ENCODE measurements around the gene ZNF507. TPM values are rescaled to one million over a fixed set of nuclear protein-coding genes. Genes with fewer than 3 reads are reported as not detected.

Gene ZNF507
- total and polyA plus RNA-seq, 2 of the 8 experiments (the other 6 are each of a cell fraction or from before 2014, with no cell fraction given) = 8.6 to 28.8 TPM

DNA sequence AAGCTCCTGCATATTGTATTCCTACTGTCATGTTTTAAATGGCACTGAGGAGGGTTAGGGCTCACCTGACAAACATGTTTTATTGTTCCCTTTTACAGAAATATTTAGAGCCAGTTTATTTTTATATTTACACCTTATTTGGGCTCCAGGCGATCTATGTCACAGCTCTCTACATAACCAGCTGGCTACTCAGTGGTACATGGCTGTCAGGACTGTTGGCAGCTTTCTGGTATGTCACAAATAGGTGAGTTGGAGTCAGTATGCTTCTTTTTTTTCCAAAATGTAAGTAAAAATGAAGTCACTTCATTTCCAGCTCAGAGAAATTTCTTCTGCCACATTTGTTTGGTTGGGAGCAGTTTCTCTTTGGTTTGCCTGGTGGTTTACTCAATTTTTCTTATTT is 91.7 kb downstream of the ZNF507 start:
- Histone ChIP-seq H4K20me1 (replicated peaks in 1 of 2; ENCODE audit: control insufficient read depth in 1 of 2, insufficient read depth in 2 of 2, low read length in 2 of 2) (peaks cover 3 to 4% of the 10 kb centered on the region in 2 experiments), H2AK5ac (ENCODE audit: low read depth, low read length) (no peak overlapping the region), H2BK5ac (ENCODE audit: low read depth, low read length) (no peak overlapping the region), H4K5ac (ENCODE audit: insufficient read length, low read depth, low read length) (no peak overlapping the region), H3K9ac (replicated peaks in 1 of 4; ENCODE audit: extremely low read depth in 1 of 4, low read depth in 3 of 4, low read length in 3 of 4) (no peak overlapping the region), H2BK12ac (ENCODE audit: low read depth, low read length) (no peak overlapping the region), H3K79me1 (ENCODE audit: low read depth, low read length) (no peaks in the 10 kb centered on the region; the same call in 1 of the 2 replicates), H2BK15ac (ENCODE audit: low read length) (no peak overlapping the region), H3K79me2 (ENCODE audit: control insufficient read depth in 1 of 2, insufficient read depth in 2 of 2, low read length in 2 of 2) (0 out of 4 replicates have a peak, but pooled peaks cover 0 to 2% of the 10 kb centered on the region in 2 experiments), H4K91ac (replicated peaks; ENCODE audit: insufficient read length, low read length) (no peak overlapping the region), H3K23ac (ENCODE audit: insufficient read length) (no peak overlapping the region), H3K18ac (ENCODE audit: extremely low read depth, low read length) (no peak overlapping the region), H3K23me2 (ENCODE audit: low read depth, low read length) (no peaks in the 10 kb centered on the region), H3K4me1 (replicated peaks in 1 of 4; ENCODE audit: control insufficient read depth in 3 of 4, insufficient read depth in 4 of 4, low read length in 3 of 4) (no peaks in the 10 kb centered on the region), H2AFZ (ENCODE audit: low read length) (no peak overlapping the region), H2BK20ac (ENCODE audit: low read length) (no peak overlapping the region), H3K9me3 (ENCODE audit: insufficient read depth in 2 of 2, low read depth in 1 of 2, low read length in 1 of 2) (no peaks in the 10 kb centered on the region), H3K27me3 (replicated peaks in 1 of 4; ENCODE audit: control insufficient read depth in 3 of 4, extremely low read depth in 1 of 4, insufficient read depth in 3 of 4, low read length in 3 of 4) (no peaks in the 10 kb centered on the region), H4K8ac (ENCODE audit: extremely low read depth, insufficient read depth, low read length) (no peak overlapping the region), H3K27ac (ENCODE audit: low read depth, low read length) (no peak overlapping the region), H3K36me3 (ENCODE audit: control insufficient read depth in 2 of 4, insufficient read depth in 4 of 4, low read length in 3 of 4) (peaks cover 0 to 38% (median 8%) of the 10 kb centered on the region in 4 experiments; a peak in 6 of 8 replicates), H2BK120ac (replicated peaks; ENCODE audit: low read depth, low read length) (no peak overlapping the region), H3K14ac (ENCODE audit: insufficient read length) (no peak overlapping the region), H3K4me2 (ENCODE audit: insufficient read depth in 1 of 2, low read depth in 2 of 2, low read length in 2 of 2) (no peak overlapping the region), H3K4me3 (ENCODE audit: extremely low read depth in 1 of 4, insufficient read depth in 2 of 4, low read depth in 3 of 4, low read length in 4 of 4) (no peak overlapping the region), H3K56ac (replicated peaks; ENCODE audit: insufficient read length, low read depth, low read length) (no peak overlapping the region), H3K4ac (replicated peaks; ENCODE audit: insufficient read length, low read depth, low read length) (no peak overlapping the region)
- CTCF ChIA-PET (ENCODE audit: partially characterized antibody) = interaction anchor here (0.6 kb wide), 1 partner anchor 11 kb away, joined by 4 read pairs; no protein-coding TSS in a partner anchor
- TF ChIP-seq CEBPB (IDR thresholded peaks at IDR 0.05; ENCODE audit: low read depth, low read length) = no peak
- TF ChIP-seq, protein P1, sequence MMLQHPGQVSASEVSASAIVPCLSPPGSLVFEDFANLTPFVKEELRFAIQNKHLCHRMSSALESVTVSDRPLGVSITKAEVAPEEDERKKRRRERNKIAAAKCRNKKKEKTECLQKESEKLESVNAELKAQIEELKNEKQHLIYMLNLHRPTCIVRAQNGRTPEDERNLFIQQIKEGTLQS (IDR thresholded peaks at IDR 0.05; ENCODE audit: insufficient read depth, low read depth, low read length) = no peak
- no peak for TF ChIP-seq SP1 (IDR thresholded peaks at IDR 0.05; ENCODE audit: low read depth, low read length)
- no peak for TF ChIP-seq CBX5 (IDR thresholded peaks at IDR 0.05; ENCODE audit: low read depth, low read length)
- TF ChIP-seq TEAD4 (IDR thresholded peaks at IDR 0.05; ENCODE audit: low read depth, low read length) = no peak
- DNase-seq (ENCODE audit: low read depth in 1 of 2, low spot score in 2 of 2) = no peak
- 100% methylated on average over 1 of the region's 1 CpG; no CpG with 5 or more reads in 1 of the 2 experiments for WGBS, 2 experiments (ENCODE audit: extremely low coverage in 1 of 2, insufficient coverage in 1 of 2, insufficient read length in 1 of 2, insufficient replicate concordance in 2 of 2, low coverage in 1 of 2, low lambda C conversion rate in 2 of 2, missing lambda C conversion rate in 1 of 2)
- FAIRE-seq = no peak
- POLR2A ChIA-PET (ENCODE audit: partially characterized antibody) = no interaction called here
